Measurements from ENCODE around the gene GPR68.

DNA sequence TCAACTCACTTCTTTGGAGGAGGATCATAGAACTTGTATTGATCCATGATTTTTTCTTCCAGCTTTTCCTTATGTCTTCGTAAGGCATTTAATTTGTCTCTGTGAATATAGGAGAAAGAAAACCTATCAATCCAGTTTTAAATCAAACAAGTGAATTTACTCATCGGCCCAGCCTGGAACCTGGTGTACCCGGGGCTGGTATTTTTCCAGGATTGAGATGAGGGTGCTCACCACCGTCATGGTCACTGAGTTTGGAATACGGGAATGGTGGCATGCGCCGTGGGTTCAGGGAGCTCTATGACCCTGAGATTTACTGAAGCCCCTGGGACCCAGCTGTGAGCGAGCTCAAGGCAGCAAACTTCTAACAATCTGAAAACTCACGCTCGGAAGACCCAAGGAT, 46.5 kb upstream of the GPR68 start:
- TF ChIP-seq, protein P1, sequence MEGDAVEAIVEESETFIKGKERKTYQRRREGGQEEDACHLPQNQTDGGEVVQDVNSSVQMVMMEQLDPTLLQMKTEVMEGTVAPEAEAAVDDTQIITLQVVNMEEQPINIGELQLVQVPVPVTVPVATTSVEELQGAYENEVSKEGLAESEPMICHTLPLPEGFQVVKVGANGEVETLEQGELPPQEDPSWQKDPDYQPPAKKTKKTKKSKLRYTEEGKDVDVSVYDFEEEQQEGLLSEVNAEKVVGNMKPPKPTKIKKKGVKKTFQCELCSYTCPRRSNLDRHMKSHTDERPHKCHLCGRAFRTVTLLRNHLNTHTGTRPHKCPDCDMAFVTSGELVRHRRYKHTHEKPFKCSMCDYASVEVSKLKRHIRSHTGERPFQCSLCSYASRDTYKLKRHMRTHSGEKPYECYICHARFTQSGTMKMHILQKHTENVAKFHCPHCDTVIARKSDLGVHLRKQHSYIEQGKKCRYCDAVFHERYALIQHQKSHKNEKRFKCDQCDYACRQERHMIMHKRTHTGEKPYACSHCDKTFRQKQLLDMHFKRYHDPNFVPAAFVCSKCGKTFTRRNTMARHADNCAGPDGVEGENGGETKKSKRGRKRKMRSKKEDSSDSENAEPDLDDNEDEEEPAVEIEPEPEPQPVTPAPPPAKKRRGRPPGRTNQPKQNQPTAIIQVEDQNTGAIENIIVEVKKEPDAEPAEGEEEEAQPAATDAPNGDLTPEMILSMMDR (IDR thresholded peaks at IDR 0.05): no peak
- no peak for TF ChIP-seq POLR2A (IDR thresholded peaks at IDR 0.05)

Data from vagina (tissue), 2 donors.